HepG2 (cell line): ENCODE measurements around the gene RTP4. TPM values are rescaled to one million over a fixed set of nuclear protein-coding genes. Genes with fewer than 3 reads are reported as not detected.

ENCODE experiments used
- ATAC-seq: fragments of 200-7000 bp; cut with Tn5 transposase; 3 replicates; pipeline ENCODE4 v1.9.1; 2020; ENCODE audit warnings: mild to moderate bottlenecking, moderate library complexity
- BruUV-seq: library from RNA; stranded (reverse); fragments of 400-500 nt; replicated peaks from 2 replicates; lab custom pipeline; 2021; lab: Mats Ljungman, UMichigan
- CTCF ChIA-PET: fragments of 300-600 bp; formaldehyde crosslinking; extraction: SDS; loops from one replicate; lab custom pipeline; 2021; ENCODE audit warnings: low total read pairs, inconsistent platforms, low intra/inter-chr PET ratio; lab: Yijun Ruan, JAX
- POLR2A ChIA-PET: fragments of 350-600 bp; sonication (Branson Sonifier 250); formaldehyde crosslinking; loops from one replicate; lab custom pipeline; 2020; ENCODE audit warnings: antibody characterized with exemption, inconsistent platforms; lab: Yijun Ruan, JAX
- DNase-seq: peaks from one replicate; pipeline ENCODE4 v3.0.0-alpha.2; 2015; ENCODE audit warnings: low spot score
- FAIRE-seq: peaks from 3 replicates; lab custom pipeline; 2011; peaks lifted over from hg19 to GRCh38; lab: Jason Lieb, UNC
- H2AFZ ChIP-seq: one replicate; pipeline ENCODE4 v1.6.1; 2011; ENCODE audit warnings: low read length, inconsistent platforms
- H3K27ac ChIP-seq: fragments of 300-600 bp; 3 replicates; pipeline ENCODE4 v1.8.0; 2011; ENCODE audit warnings: mixed run types, mild to moderate bottlenecking, mixed read lengths, low read length, inconsistent platforms; ENCODE audit not compliant: insufficient read depth; ENCODE audit errors: extremely low read length
- H3K27me3 ChIP-seq, 2 experiments: fragments of 200-600 bp in 1 of 2; 2 replicates in 1 of 2; 3 replicates in 1 of 2; pipeline versions ENCODE4 v1.6.0 to v1.8.0; 2011; ENCODE audit warnings: low read length in 2 of 2, mild to moderate bottlenecking in 2 of 2, moderate library complexity in 2 of 2, inconsistent platforms in 1 of 2; ENCODE audit not compliant: insufficient read depth in 2 of 2, control insufficient read depth in 1 of 2
- H3K36me3 ChIP-seq, 2 experiments: fragments of 200-600 bp in 1 of 2; replicated peaks in 1 of 2; 2 replicates in 1 of 2; 3 replicates in 1 of 2; pipeline versions ENCODE4 v1.5.1 to v1.8.0; 2011; ENCODE audit warnings: low read length in 2 of 2, inconsistent platforms in 1 of 2; ENCODE audit not compliant: insufficient read depth in 2 of 2, control insufficient read depth in 1 of 2
- H3K4me1 ChIP-seq: 2 replicates; pipeline ENCODE4 v1.5.1; 2012; ENCODE audit warnings: low read length, inconsistent platforms; ENCODE audit not compliant: insufficient read depth
- H3K4me2 ChIP-seq: 2 replicates; pipeline ENCODE4 v1.6.0; 2011; ENCODE audit warnings: low read depth, low read length, inconsistent platforms
- H3K4me3 ChIP-seq, 3 experiments: fragments of 200-600 bp in 1 of 3; sonication (generic), shearing (Covaris generic) in 1 of 3; replicated peaks in 1 of 3; 2 replicates each; pipeline ENCODE4 v1.5.1; 2011 to 2016; ENCODE audit warnings: low read length in 3 of 3, inconsistent platforms in 2 of 3, low read depth in 2 of 3, mild to moderate bottlenecking in 2 of 3, control low read depth in 1 of 3, mixed read lengths in 1 of 3; ENCODE audit not compliant: insufficient read depth in 1 of 3
- H3K79me2 ChIP-seq: one replicate; pipeline ENCODE4 v1.6.1; 2011; ENCODE audit warnings: low read length, inconsistent platforms; ENCODE audit not compliant: insufficient read depth
- H3K9ac ChIP-seq: 2 replicates; pipeline ENCODE4 v1.6.0; 2011; ENCODE audit warnings: mild to moderate bottlenecking, low read depth, low read length, inconsistent platforms; ENCODE audit not compliant: insufficient read depth
- H3K9me3 ChIP-seq: 2 replicates; pipeline ENCODE4 v1.5.1; 2012; ENCODE audit warnings: mild to moderate bottlenecking, low read length
- H4K20me1 ChIP-seq: 2 replicates; pipeline ENCODE4 v1.6.0; 2011; ENCODE audit warnings: inconsistent platforms, mild to moderate bottlenecking, low read length, moderate library complexity; ENCODE audit not compliant: insufficient read depth
- MAFK ChIP-seq, 2 experiments: IDR thresholded peaks in 1 of 2; conservative IDR thresholded peaks in 1 of 2; 2 replicates each; pipeline ENCODE4 v1.6.1; 2011; ENCODE audit warnings: improper control_type of control experiment in 2 of 2, low read length in 2 of 2
- ZNF564 ChIP-seq: sonication (generic); formaldehyde crosslinking; IDR thresholded peaks from 2 replicates; pipeline ENCODE4 v1.8.1; 2023; ENCODE audit warnings: mild to moderate bottlenecking, missing genetic modification reagents
- WGBS: methylation state at CpG from one replicate; pipeline ENCODE4 v1.1.6; 2017; ENCODE audit warnings: low lambda C conversion rate; 5-methylcytosine and 5-hydroxymethylcytosine counted together
- in situ Hi-C: cut with HindIII; loops from 2 replicates; pipeline ENCODE4 v1.10.0; 2017; ENCODE audit warnings: low pct_unique_long_range_greater_than_20kb; ENCODE audit not compliant: extremely low pct_ligation_motif_present
- intact Hi-C: fragments of 100-400 bp; cut with micrococcal nuclease; formaldehyde crosslinking; loops from one replicate; pipeline ENCODE4 v1.10.0; 2022; ENCODE audit not compliant: unreplicated experiment
- polyA plus RNA-seq, 8 experiments: library from polyadenylated mRNA; depleted of rRNA in 3 of 8; stranded (reverse) in 7 of 8; unstranded in 1 of 8; fragments of >200 nt; fragmentation: Illumina TruSeq in 4 of 8; extraction: Trizol in 4 of 8; gene quantifications; 2 replicates each; pipeline versions ENCODE4 v1.2.1 to v1.2.3, GENCODE V29; 2011 to 2016; ENCODE audit warnings: low read depth in 4 of 8, missing spikeins in 1 of 8, mixed read lengths in 1 of 8; ENCODE audit not compliant: insufficient read depth in 1 of 8
- total RNA-seq, 5 experiments: library from RNA; depleted of rRNA; stranded (reverse); fragments of >200 nt; fragmentation: Illumina TruSeq; extraction: Trizol; gene quantifications; 2 replicates each; pipeline ENCODE4 v1.2.3, GENCODE V29; 2016; ENCODE audit warnings: low read depth in 1 of 5
- TF ChIP-seq, protein P1 (sequence below): sonication (generic); formaldehyde crosslinking; IDR thresholded peaks from 2 replicates; pipeline ENCODE4 v1.5.1; 2020; ENCODE audit warnings: missing genetic modification reagents, mild to moderate bottlenecking, borderline replicate concordance
- TF ChIP-seq, protein P2 (sequence below): sonication (generic); formaldehyde crosslinking; IDR thresholded peaks from 2 replicates; pipeline ENCODE4 v1.5.0; 2020; ENCODE audit warnings: mild to moderate bottlenecking, missing genetic modification reagents

The RTP4 gene
- total and polyA plus RNA-seq, 2 of the 13 experiments (the other 11 are each of a cell fraction or from before 2014, with no cell fraction given) = 0.11 to 0.62 TPM

DNA sequence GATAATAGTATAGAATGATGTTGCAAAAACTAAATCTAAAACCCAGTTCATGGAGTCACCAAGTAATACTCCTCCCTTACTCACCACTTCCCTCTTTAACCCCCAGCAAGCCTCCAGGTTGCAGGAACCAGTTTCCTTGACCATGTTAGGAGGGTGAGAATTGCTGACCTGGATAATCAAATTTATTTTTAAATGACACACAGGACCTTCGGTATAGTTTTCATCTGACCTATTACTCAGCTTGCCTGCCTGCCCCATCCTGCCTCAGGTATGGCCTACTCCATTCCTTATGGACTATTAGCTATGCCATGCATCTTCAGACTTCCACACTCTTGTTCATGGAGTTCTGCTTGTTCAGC lies 883 bp downstream of the RTP4 start:
- no peak for ATAC-seq
- H3K27ac ChIP-seq = no peak overlapping the region
- no peak for DNase-seq
- TF ChIP-seq, protein P1, sequence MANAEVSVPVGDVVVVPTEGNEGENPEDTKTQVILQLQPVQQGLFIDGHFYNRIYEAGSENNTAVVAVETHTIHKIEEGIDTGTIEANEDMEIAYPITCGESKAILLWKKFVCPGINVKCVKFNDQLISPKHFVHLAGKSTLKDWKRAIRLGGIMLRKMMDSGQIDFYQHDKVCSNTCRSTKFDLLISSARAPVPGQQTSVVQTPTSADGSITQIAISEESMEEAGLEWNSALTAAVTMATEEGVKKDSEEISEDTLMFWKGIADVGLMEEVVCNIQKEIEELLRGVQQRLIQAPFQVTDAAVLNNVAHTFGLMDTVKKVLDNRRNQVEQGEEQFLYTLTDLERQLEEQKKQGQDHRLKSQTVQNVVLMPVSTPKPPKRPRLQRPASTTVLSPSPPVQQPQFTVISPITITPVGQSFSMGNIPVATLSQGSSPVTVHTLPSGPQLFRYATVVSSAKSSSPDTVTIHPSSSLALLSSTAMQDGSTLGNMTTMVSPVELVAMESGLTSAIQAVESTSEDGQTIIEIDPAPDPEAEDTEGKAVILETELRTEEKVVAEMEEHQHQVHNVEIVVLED = no peak
- 0 out of 4 replicates have a peak, but pooled peaks of 1 of the 2 experiments have one; percentile 7 for TF ChIP-seq MAFK (conservative IDR thresholded peaks at IDR 0.05 in 1 of 2, IDR thresholded peaks at IDR 0.05 in 1 of 2; ENCODE audit: low read length in 2 of 2)
- no peak for TF ChIP-seq ZNF564 (CRISPR knock-in tag)
- ChIA-PET CTCF (no interaction called here), POLR2A (no interaction called here)
- no peaks in the 10 kb centered on the region for H3K9me3 ChIP-seq
- H3K79me2 ChIP-seq = no peaks in the 10 kb centered on the region
- 100% methylated on average over 1 of the region's 1 CpG for WGBS
- no peak overlapping the region for H2AFZ ChIP-seq
- H3K4me3 ChIP-seq = no peak overlapping the region; a peak in 1 of 6 replicates
- FAIRE-seq = no peak
- no peaks in the 10 kb centered on the region for H3K36me3 ChIP-seq
- H3K4me1 ChIP-seq = no peaks in the 10 kb centered on the region
- intact Hi-C loops = no loop called here
- no peak overlapping the region for H3K9ac ChIP-seq
- in situ Hi-C loops = no loop called here
- H3K27me3 ChIP-seq = no peaks in the 10 kb centered on the region
- H3K4me2 ChIP-seq = no peak overlapping the region
- BruUV-seq = no TSS peak
- no peaks in the 10 kb centered on the region for H4K20me1 ChIP-seq

DNA sequence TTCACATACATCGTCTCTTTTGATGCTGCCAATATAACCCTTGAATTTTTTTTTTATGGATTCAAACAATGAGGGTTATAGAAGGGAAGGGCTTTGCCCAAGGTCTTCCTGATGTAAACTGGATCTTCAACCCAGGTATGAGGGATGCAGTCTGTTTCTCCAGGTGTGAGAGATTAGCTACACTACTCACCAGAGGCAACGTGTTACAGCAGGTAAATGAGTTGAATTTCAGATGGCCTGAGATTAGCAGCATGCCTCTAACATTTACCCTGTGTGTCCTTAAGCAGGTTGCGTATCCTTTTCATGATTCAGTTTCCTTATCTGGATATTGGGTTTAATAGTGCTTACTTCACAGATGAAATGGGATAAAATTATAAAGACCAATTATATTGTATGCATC lies 1.9 kb downstream of the RTP4 start:
- DNase-seq (no peak), ATAC-seq (no peak), FAIRE-seq (no peak)
- Histone ChIP-seq H3K27me3 (no peaks in the 10 kb centered on the region), H3K9ac (no peak overlapping the region), H3K9me3 (no peaks in the 10 kb centered on the region), H3K4me3 (no peak overlapping the region), H3K79me2 (no peaks in the 10 kb centered on the region), H3K4me2 (no peak overlapping the region), H2AFZ (no peak overlapping the region), H4K20me1 (no peaks in the 10 kb centered on the region), H3K4me1 (no peaks in the 10 kb centered on the region), H3K27ac (no peak overlapping the region), H3K36me3 (no peaks in the 10 kb centered on the region)
- in situ Hi-C loops = no loop called here
- ChIA-PET CTCF (no interaction called here), POLR2A (no interaction called here)
- no TSS peak for BruUV-seq
- WGBS = 55% methylated on average over 3 of the region's 3 CpGs
- intact Hi-C loops = no loop called here
- TF ChIP-seq, protein P2, sequence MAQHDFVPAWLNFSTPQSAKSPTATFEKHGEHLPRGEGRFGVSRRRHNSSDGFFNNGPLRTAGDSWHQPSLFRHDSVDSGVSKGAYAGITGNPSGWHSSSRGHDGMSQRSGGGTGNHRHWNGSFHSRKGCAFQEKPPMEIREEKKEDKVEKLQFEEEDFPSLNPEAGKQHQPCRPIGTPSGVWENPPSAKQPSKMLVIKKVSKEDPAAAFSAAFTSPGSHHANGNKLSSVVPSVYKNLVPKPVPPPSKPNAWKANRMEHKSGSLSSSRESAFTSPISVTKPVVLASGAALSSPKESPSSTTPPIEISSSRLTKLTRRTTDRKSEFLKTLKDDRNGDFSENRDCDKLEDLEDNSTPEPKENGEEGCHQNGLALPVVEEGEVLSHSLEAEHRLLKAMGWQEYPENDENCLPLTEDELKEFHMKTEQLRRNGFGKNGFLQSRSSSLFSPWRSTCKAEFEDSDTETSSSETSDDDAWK (CRISPR knock-in tag) = no peak
